CD4-positive, CD25-positive, alpha-beta regulatory T cell (primary cell): ENCODE measurements around the gene PCGF1. TPM values are rescaled to one million over a fixed set of nuclear protein-coding genes. Genes with fewer than 3 reads are reported as not detected.
A peak's percentile ranks its signal among the peaks of the same experiment; 100 is the strongest.

Experiments used
- ATAC-seq, 2 donors: fragments of 150-1000 bp; cut with Tn5 transposase; one replicate each; pipeline ENCODE4 v1.10.0; 2021; ENCODE audit warnings: low read depth in 2 of 2, moderate number of reproducible peaks in 2 of 2, moderate library complexity in 1 of 2
- DNase-seq, 3 donors: peaks; one replicate each; pipeline versions ENCODE4 v3.0.0 to v3.0.0-alpha.2; 2012 to 2022; ENCODE audit warnings: mixed read lengths in 1 of 3
- H3K27ac ChIP-seq: one replicate; pipeline ENCODE4 v1.7.0; 2013; ENCODE audit warnings: mild to moderate bottlenecking, low read length; ENCODE audit not compliant: insufficient read depth, poor library complexity, severe bottlenecking
- H3K27me3 ChIP-seq: one replicate; pipeline ENCODE4 v1.7.0; 2013; ENCODE audit warnings: low read length; ENCODE audit not compliant: control insufficient read depth, insufficient read depth
- H3K36me3 ChIP-seq: one replicate; pipeline ENCODE4 v1.7.0; 2013; ENCODE audit warnings: mild to moderate bottlenecking, low read length, moderate library complexity; ENCODE audit not compliant: control insufficient read depth, insufficient read depth
- H3K4me1 ChIP-seq: 2 replicates; pipeline ENCODE4 v1.7.0; 2013; ENCODE audit warnings: mild to moderate bottlenecking, low read length; ENCODE audit not compliant: insufficient read depth, control insufficient read depth, poor library complexity, severe bottlenecking
- H3K4me3 ChIP-seq: one replicate; pipeline ENCODE4 v1.7.0; 2013; ENCODE audit warnings: low read depth, mild to moderate bottlenecking, low read length, moderate library complexity
- H3K9me3 ChIP-seq, 2 experiments: 1 replicate in 1 of 2; 2 replicates in 1 of 2; pipeline ENCODE4 v1.7.0; 2013; ENCODE audit warnings: low read length in 2 of 2, mild to moderate bottlenecking in 1 of 2, moderate library complexity in 1 of 2; ENCODE audit not compliant: control insufficient read depth in 2 of 2
- H3K27ac Mint-ChIP-seq, 3 donors: one replicate each; pipeline ENCODE4 v1.8.0; 2020 to 2022; ENCODE audit warnings: mild to moderate bottlenecking in 3 of 3, mixed read lengths in 3 of 3, moderate library complexity in 2 of 3
- H3K27me3 Mint-ChIP-seq: one replicate; pipeline ENCODE4 v1.8.0; 2022; ENCODE audit warnings: mild to moderate bottlenecking, mixed read lengths
- H3K36me3 Mint-ChIP-seq: one replicate; pipeline ENCODE4 v1.8.0; 2020; ENCODE audit warnings: mixed read lengths
- H3K4me1 Mint-ChIP-seq, 4 donors: one replicate each; pipeline ENCODE4 v1.8.0; 2020 to 2022; ENCODE audit warnings: mixed read lengths in 4 of 4, mild to moderate bottlenecking in 1 of 4
- H3K4me3 Mint-ChIP-seq, 4 donors: one replicate each; pipeline ENCODE4 v1.8.0; 2020 to 2022; ENCODE audit warnings: mild to moderate bottlenecking in 4 of 4, mixed read lengths in 4 of 4, moderate library complexity in 3 of 4
- H3K9me3 Mint-ChIP-seq, 7 donors: one replicate each; pipeline ENCODE4 v1.8.0; 2020 to 2022; ENCODE audit warnings: mixed read lengths in 7 of 7, mild to moderate bottlenecking in 3 of 7, moderate library complexity in 2 of 7
- polyA plus RNA-seq, 4 donors: library from polyadenylated mRNA; unstranded; fragments of 300-500 nt; fragmentation: Illumina TruSeq; gene quantifications; one replicate each; pipeline ENCODE4 v1.2.3, GENCODE V29; 2021
- total RNA-seq: library from RNA; stranded (reverse); gene quantifications from one replicate; pipeline ENCODE4 v1.2.3, GENCODE V29; 2022

The PCGF1 gene
- total and polyA plus RNA-seq, 5 donors from 2014 or later: 13.8 to 23.9 (median 16.7) TPM

DNA sequence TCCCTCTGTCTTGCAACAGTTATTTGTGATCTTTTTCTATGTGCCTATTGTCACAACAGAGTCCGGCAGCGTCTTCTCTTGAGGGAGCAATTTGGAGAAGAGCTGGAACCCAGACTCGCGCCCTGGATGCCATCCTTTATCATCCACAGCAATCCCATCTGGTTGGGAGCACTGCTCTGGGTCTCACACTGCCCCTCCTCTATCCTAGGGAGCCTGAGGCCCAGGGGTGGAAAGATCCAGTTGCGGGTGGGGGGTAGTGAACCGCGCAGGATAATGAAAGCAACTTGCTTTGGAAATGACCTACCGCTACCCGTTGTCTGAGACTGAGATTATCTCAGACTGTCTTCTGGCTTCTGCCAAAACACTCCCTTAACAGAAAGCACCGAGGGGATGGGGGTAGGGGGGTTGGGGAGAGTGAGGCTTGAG is 48.5 kb downstream of the PCGF1 start:
- peak overlapping the region; percentile 99 for H3K27ac ChIP-seq

GRCh38 chr2:74458132-74458937 is 49.2 kb downstream of the PCGF1 start, which contains the start of gene WBP1:
Gene WBP1 (plus strand): TSS chr2:74458438. CDS start chr2:74458603, 165 bp downstream.
- Mint-ChIP-seq H3K27ac (peak within 1 kb of the TSS; percentile 99 to 100 (median 99)), H3K27me3 (peaks cover 4% of the 10 kb centered on the region), H3K4me1 (peaks cover 15 to 68% (median 36%) of the 10 kb centered on the region in 4 donors), H3K9me3 (peaks cover 0 to 2% (median 0%) of the 10 kb centered on the region in 7 donors), H3K36me3 (peaks cover 4% of the 10 kb centered on the region), H3K4me3 (peak within 1 kb of the TSS; percentile 95 to 98 (median 97))
- no peaks in the 10 kb centered on the region for H3K27me3 ChIP-seq
- DNase-seq: peak; percentile 100
- H3K4me1 ChIP-seq: peaks cover 41% of the 10 kb centered on the region
- peaks cover 6% of the 10 kb centered on the region for H3K36me3 ChIP-seq
- no peaks in the 10 kb centered on the region for H3K9me3 ChIP-seq
- peak; percentile 87 to 88 for ATAC-seq
- H3K27ac ChIP-seq: peak within 1 kb of the TSS; percentile 99
- H3K4me3 ChIP-seq: peak within 1 kb of the TSS; percentile 94

More for the DNA sequence above, 48.5 kb downstream of the PCGF1 start:
- Mint-ChIP-seq H3K36me3 (peaks cover 4% of the 10 kb centered on the region), H3K27ac (peak overlapping the region; percentile 99 to 100 (median 99)), H3K4me3 (peak overlapping the region; percentile 95 to 98 (median 97)), H3K27me3 (peaks cover 4% of the 10 kb centered on the region), H3K9me3 (peaks cover 0 to 2% (median 0%) of the 10 kb centered on the region in 7 donors), H3K4me1 (peaks cover 15 to 70% (median 37%) of the 10 kb centered on the region in 4 donors)
- Histone ChIP-seq H3K27me3 (no peaks in the 10 kb centered on the region), H3K9me3 (no peaks in the 10 kb centered on the region), H3K4me1 (peaks cover 42% of the 10 kb centered on the region), H3K36me3 (peaks cover 6% of the 10 kb centered on the region), H3K4me3 (peak overlapping the region; percentile 94)
- ATAC-seq (no peak), DNase-seq (peak in 1 of 3 donors; percentile 38)

DNA sequence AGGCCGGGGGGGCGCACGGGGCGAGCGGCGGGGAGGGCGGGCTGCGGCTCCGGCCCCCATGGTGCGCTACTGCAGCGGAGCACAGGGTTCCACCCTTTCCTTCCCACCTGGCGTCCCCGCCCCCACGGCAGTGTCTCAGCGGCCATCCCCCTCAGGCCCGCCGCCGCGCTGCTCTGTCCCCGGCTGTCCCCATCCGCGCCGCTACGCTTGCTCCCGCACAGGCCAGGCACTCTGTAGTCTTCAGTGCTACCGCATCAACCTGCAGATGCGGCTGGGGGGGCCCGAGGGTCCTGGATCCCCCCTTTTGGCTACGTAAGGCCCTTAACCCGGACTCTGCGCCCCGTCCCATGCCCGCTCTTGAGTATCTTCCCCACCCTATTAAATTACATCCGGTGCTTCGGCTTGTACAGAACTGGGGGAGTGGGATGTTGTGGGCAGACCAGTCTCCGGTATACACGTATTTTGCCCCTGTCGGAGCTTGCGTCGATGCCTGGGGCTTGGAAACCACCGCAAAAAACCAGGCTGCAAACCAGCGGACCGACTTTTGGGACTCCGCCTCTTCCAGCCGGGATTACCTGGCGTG is 49.9 kb downstream of the PCGF1 start:
- Mint-ChIP-seq H3K27ac (peak overlapping the region; percentile 99 to 100 (median 99)), H3K36me3 (peaks cover 4% of the 10 kb centered on the region), H3K4me1 (peaks cover 15 to 68% (median 40%) of the 10 kb centered on the region in 4 donors), H3K27me3 (peaks cover 4% of the 10 kb centered on the region), H3K4me3 (peak overlapping the region; percentile 95 to 98 (median 97)), H3K9me3 (peaks cover 0 to 2% (median 0%) of the 10 kb centered on the region in 7 donors)
- H3K4me1 ChIP-seq: peaks cover 45% of the 10 kb centered on the region
- H3K36me3 ChIP-seq: peaks cover 4% of the 10 kb centered on the region
- H3K4me3 ChIP-seq: peak overlapping the region; percentile 94
- peak overlapping the region; percentile 99 for H3K27ac ChIP-seq
- peak; percentile 28 to 29 for ATAC-seq
- peak in 2 of 3 donors; percentile 73 to 89 for DNase-seq
- no peaks in the 10 kb centered on the region for H3K27me3 ChIP-seq
- no peaks in the 10 kb centered on the region for H3K9me3 ChIP-seq

GRCh38 chr2:74457129-74457548 is 50.4 kb downstream of the PCGF1 start:
- H3K4me1 ChIP-seq: peaks cover 50% of the 10 kb centered on the region
- ATAC-seq: no peak
- no peaks in the 10 kb centered on the region for H3K27me3 ChIP-seq
- Mint-ChIP-seq H3K36me3 (peaks cover 4% of the 10 kb centered on the region), H3K4me3 (peak overlapping the region; percentile 95 to 98 (median 97)), H3K9me3 (peaks cover 0 to 2% (median 0%) of the 10 kb centered on the region in 7 donors), H3K4me1 (peaks cover 20 to 73% (median 45%) of the 10 kb centered on the region in 4 donors), H3K27me3 (peaks cover 4% of the 10 kb centered on the region), H3K27ac (peak overlapping the region; percentile 97 to 99 (median 99))
- peak overlapping the region; percentile 99 for H3K27ac ChIP-seq
- no peaks in the 10 kb centered on the region for H3K9me3 ChIP-seq
- H3K36me3 ChIP-seq: peaks cover 2% of the 10 kb centered on the region
- peak overlapping the region; percentile 90 for H3K4me3 ChIP-seq
- DNase-seq: no peak

Other genes with a start within 250 kb of the PCGF1 start
- gene SLC4A5, start 164.3 kb downstream of the PCGF1 start, total RNA-seq: 12.7 TPM
- gene SLC4A5, start 164.3 kb downstream of the PCGF1 start, polyA plus RNA-seq: under 1 TPM; 0.30 to 0.93 (median 0.62) TPM
- 83.5 TPM for gene DCTN1, start 127.4 kb downstream of the PCGF1 start, total RNA-seq
- 10 to 100 TPM; 42.9 to 58.9 (median 47.0) TPM for gene DCTN1, start 127.4 kb downstream of the PCGF1 start, polyA plus RNA-seq
- 1.1 TPM for gene C2orf81, start 86.1 kb downstream of the PCGF1 start, total RNA-seq
- gene C2orf81, start 86.1 kb downstream of the PCGF1 start, polyA plus RNA-seq: 1 to 10 TPM; 1.2 to 3.9 (median 2.3) TPM
- 18.4 TPM for gene WDR54, start 86.0 kb downstream of the PCGF1 start, total RNA-seq
- gene WDR54, start 86.0 kb downstream of the PCGF1 start, polyA plus RNA-seq: 10 to 100 TPM; 49.4 to 84.3 (median 59.2) TPM
- 0.39 TPM for gene RTKN, start 65.8 kb downstream of the PCGF1 start, total RNA-seq
- under 1 TPM in 2 of 4 donors, not detected in 2; 0.34 TPM for gene RTKN, start 65.8 kb downstream of the PCGF1 start, polyA plus RNA-seq
- 62.6 TPM for gene INO80B, start 52.6 kb downstream of the PCGF1 start, total RNA-seq
- 1 to 10 TPM; 5.0 to 9.3 (median 5.7) TPM for gene INO80B, start 52.6 kb downstream of the PCGF1 start, polyA plus RNA-seq
- 79.5 TPM for gene WBP1, start 49.3 kb downstream of the PCGF1 start, total RNA-seq
- gene WBP1, start 49.3 kb downstream of the PCGF1 start, polyA plus RNA-seq: 10 to 100 TPM; 33.5 to 46.7 (median 37.2) TPM
- gene MOGS, start 42.3 kb downstream of the PCGF1 start, total RNA-seq: 56.8 TPM
- 10 to 100 TPM; 31.7 to 38.0 (median 34.8) TPM for gene MOGS, start 42.3 kb downstream of the PCGF1 start, polyA plus RNA-seq
- 57.2 TPM for gene MRPL53, start 35.0 kb downstream of the PCGF1 start, total RNA-seq
- gene MRPL53, start 35.0 kb downstream of the PCGF1 start, polyA plus RNA-seq: 100 to 1,000 TPM; 120 to 163 (median 137) TPM
- 15.8 TPM for gene CCDC142, start 24.7 kb downstream of the PCGF1 start, total RNA-seq
- 10 to 100 TPM in 3 of 4 donors, 1 to 10 TPM in 1; 8.9 to 14.9 (median 10.4) TPM for gene CCDC142, start 24.7 kb downstream of the PCGF1 start, polyA plus RNA-seq
- 38.7 TPM for gene TTC31, start 24.6 kb downstream of the PCGF1 start, total RNA-seq
- gene TTC31, start 24.6 kb downstream of the PCGF1 start, polyA plus RNA-seq: 10 to 100 TPM; 21.7 to 24.7 (median 22.7) TPM
- not detected for gene LBX2, start 8.1 kb downstream of the PCGF1 start, total RNA-seq
- under 1 TPM in 2 of 4 donors, not detected in 2; 0.16 to 0.40 TPM for gene LBX2, start 8.1 kb downstream of the PCGF1 start, polyA plus RNA-seq
- not detected for gene TLX2, start 6.8 kb upstream of the PCGF1 start, total RNA-seq
- under 1 TPM in 2 of 4 donors, not detected in 2; 0.10 to 0.14 TPM for gene TLX2, start 6.8 kb upstream of the PCGF1 start, polyA plus RNA-seq
- gene DQX1, start 18.5 kb upstream of the PCGF1 start, total RNA-seq: 0.15 TPM
- not detected for gene DQX1, start 18.5 kb upstream of the PCGF1 start, polyA plus RNA-seq
- 183 TPM for gene AUP1, start 22.0 kb upstream of the PCGF1 start, total RNA-seq
- 100 to 1,000 TPM in 2 of 4 donors, 10 to 100 TPM in 2; 85.7 to 112 (median 99.7) TPM for gene AUP1, start 22.0 kb upstream of the PCGF1 start, polyA plus RNA-seq
- 25.8 TPM for gene HTRA2, start 22.2 kb upstream of the PCGF1 start, total RNA-seq
- 10 to 100 TPM; 26.6 to 34.1 (median 30.5) TPM for gene HTRA2, start 22.2 kb upstream of the PCGF1 start, polyA plus RNA-seq
- gene LOXL3, start 46.2 kb upstream of the PCGF1 start, total RNA-seq: 1.1 TPM
- gene LOXL3, start 46.2 kb upstream of the PCGF1 start, polyA plus RNA-seq: under 1 TPM in 1 of 4 donors, not detected in 3; 0.09 TPM
- 19.8 TPM for gene DOK1, start 47.0 kb upstream of the PCGF1 start, total RNA-seq
- 10 to 100 TPM; 29.9 to 39.3 (median 33.7) TPM for gene DOK1, start 47.0 kb upstream of the PCGF1 start, polyA plus RNA-seq
- not detected for gene M1AP, start 140.6 kb upstream of the PCGF1 start, total RNA-seq
- not detected for gene M1AP, start 140.6 kb upstream of the PCGF1 start, polyA plus RNA-seq
- gene SEMA4F, start 146.6 kb upstream of the PCGF1 start, total RNA-seq: 11.1 TPM
- 1 to 10 TPM; 7.3 to 10.0 (median 8.5) TPM for gene SEMA4F, start 146.6 kb upstream of the PCGF1 start, polyA plus RNA-seq